ENCODE results near the gene POLDIP3.
A peak's percentile ranks its signal among the peaks of the same experiment; 100 is the strongest.
"Not testable (repeated sequence)": the region's sequence is repeated elsewhere in the genome, so short reads cannot be mapped to it uniquely, and the experiment has no call there.

Gene POLDIP3

GRCh38 chr22:42549331-42550060, 65.2 kb downstream of the POLDIP3 start:
- no peak overlapping the region for H3K4me3 ChIP-seq (replicated peaks; ENCODE audit: low read depth, low read length)
- no peak for TF ChIP-seq CTCF (IDR thresholded peaks at IDR 0.05; ENCODE audit: low read length, missing control alignments)
- no peak for DNase-seq (ENCODE audit: low read depth)

- no peak for TF ChIP-seq CTCF (IDR thresholded peaks at IDR 0.05; ENCODE audit: low read length, missing control alignments)
- H3K4me3 ChIP-seq (replicated peaks; ENCODE audit: low read depth, low read length), result no peak overlapping the region
- no peak for DNase-seq (ENCODE audit: low read depth)
Measured at GRCh38 chr22:42548597-42549330, 65.9 kb downstream of the POLDIP3 start.

- not testable (repeated sequence) for DNase-seq (ENCODE audit: low read depth)
Measured at GRCh38 chr22:42548126-42548525, 66.6 kb downstream of the POLDIP3 start.

GRCh38 chr22:42547562-42547961, 67.1 kb downstream of the POLDIP3 start:
- no peak for TF ChIP-seq CTCF (IDR thresholded peaks at IDR 0.05; ENCODE audit: low read length, missing control alignments)
- no peak for DNase-seq (ENCODE audit: low read depth)
- H3K4me3 ChIP-seq (replicated peaks; ENCODE audit: low read depth, low read length), result no peak overlapping the region

More at GRCh38 chr22:42548126-42548525, 66.6 kb downstream of the POLDIP3 start:
- H3K4me3 ChIP-seq (replicated peaks; ENCODE audit: low read depth, low read length), result not testable (repeated sequence)

- no peak overlapping the region for H3K4me3 ChIP-seq (replicated peaks; ENCODE audit: low read depth, low read length)
- TF ChIP-seq CTCF (IDR thresholded peaks at IDR 0.05; ENCODE audit: low read length, missing control alignments), result no peak
- DNase-seq (ENCODE audit: low read depth), result peak; percentile 91
Measured at GRCh38 chr22:42544686-42545085, 70.0 kb downstream of the POLDIP3 start.

- not testable (repeated sequence) for H3K4me3 ChIP-seq (replicated peaks; ENCODE audit: low read depth, low read length)
- DNase-seq (ENCODE audit: low read depth), result peak; percentile 81
Measured at GRCh38 chr22:42539236-42539771, 75.4 kb downstream of the POLDIP3 start.

GRCh38 chr22:42537199-42537831, 77.4 kb downstream of the POLDIP3 start:
- not testable (repeated sequence) for H3K4me3 ChIP-seq (replicated peaks; ENCODE audit: low read depth, low read length)
- peak; percentile 29 for DNase-seq (ENCODE audit: low read depth)

- DNase-seq (ENCODE audit: low read depth), result not testable (repeated sequence)
Measured at GRCh38 chr22:42536634-42537033, 78.0 kb downstream of the POLDIP3 start.

More at GRCh38 chr22:42536634-42537033, 78.0 kb downstream of the POLDIP3 start:
- H3K4me3 ChIP-seq (replicated peaks; ENCODE audit: low read depth, low read length), result not testable (repeated sequence)

Data from fibroblast of pulmonary artery (primary cell).